Left ventricle myocardium superior (tissue), 1 donor: ENCODE data around the gene SND1. TPM values are rescaled to one million over a fixed set of nuclear protein-coding genes. Genes with fewer than 3 reads are reported as not detected.

Experiments used
- ATAC-seq: fragments of 200-7000 bp; cut with Tn5 transposase; one replicate; pipeline ENCODE4 v1.9.1; 2020; ENCODE audit warnings: mild to moderate bottlenecking, moderate library complexity
- DNase-seq: peaks from one replicate; pipeline ENCODE4 v3.0.0-alpha.2; 2020
- intact Hi-C: fragments of 100-400 bp; cut with micrococcal nuclease; formaldehyde crosslinking; loops from one replicate; pipeline ENCODE4 v1.11.0; 2022
- total RNA-seq: library from RNA; stranded (reverse); fragmentation: NEBNext Ultra II Directional; extraction: Animal tissue kit (Norgen Biotek cat#: 25700); gene quantifications from one replicate; pipeline ENCODE4 v1.2.1, GENCODE V29; 2021
- donor health status: DM: no; HTN: yes; CAD: no; lungs with severe emphysema.

SND1 gene
- total RNA-seq, 1 donor from 2014 or later = 92.3 TPM

- intact Hi-C loops = no loop called here
- DNase-seq = no peak
- ATAC-seq = no peak
Observed at GRCh38 chr7:127678337-127678736, 26.3 kb downstream of the SND1 start.

- ATAC-seq (no peak), DNase-seq (no peak)
- intact Hi-C loops = no loop called here
Observed at GRCh38 chr7:127678947-127679346, 27.0 kb downstream of the SND1 start.

GRCh38 chr7:127680983-127681382 is 29.0 kb downstream of the SND1 start:
- ATAC-seq (no peak), DNase-seq (no peak)
- intact Hi-C loops = no loop called here

GRCh38 chr7:127682140-127682539 is 30.1 kb downstream of the SND1 start:
- ATAC-seq = no peak
- intact Hi-C loops = no loop called here
- DNase-seq = no peak

- ATAC-seq = no peak
- intact Hi-C loops = no loop called here
- no peak for DNase-seq
Observed at GRCh38 chr7:127683776-127684681, 32.0 kb downstream of the SND1 start.

GRCh38 chr7:127689194-127689772 is 37.3 kb downstream of the SND1 start:
- DNase-seq = no peak
- intact Hi-C loops = no loop called here
- no peak for ATAC-seq

- no peak for ATAC-seq
Observed at GRCh38 chr7:127690337-127690736, 38.3 kb downstream of the SND1 start.

GRCh38 chr7:127690806-127691205 is 38.8 kb downstream of the SND1 start:
- intact Hi-C loops = no loop called here
- ATAC-seq (no peak), DNase-seq (no peak)

More at GRCh38 chr7:127690337-127690736, 38.3 kb downstream of the SND1 start:
- intact Hi-C loops = no loop called here
- DNase-seq = no peak

- ATAC-seq (no peak), DNase-seq (no peak)
- intact Hi-C loops = no loop called here
Observed at GRCh38 chr7:127692200-127692599, 40.2 kb downstream of the SND1 start.

GRCh38 chr7:127699853-127700252 is 47.9 kb downstream of the SND1 start:
- DNase-seq (no peak), ATAC-seq (no peak)
- intact Hi-C loops = no loop called here

- no peak for DNase-seq
- intact Hi-C loops = no loop called here
Observed at GRCh38 chr7:127702052-127702652, 50.2 kb downstream of the SND1 start.

GRCh38 chr7:127702938-127703337 is 50.9 kb downstream of the SND1 start:
- intact Hi-C loops = no loop called here
- ATAC-seq = no peak
- DNase-seq = no peak

More at GRCh38 chr7:127702052-127702652, 50.2 kb downstream of the SND1 start:
- no peak for ATAC-seq

- peak; percentile 58 for ATAC-seq
- intact Hi-C loops = no loop called here
Observed at GRCh38 chr7:127704211-127704610, 52.2 kb downstream of the SND1 start.

GRCh38 chr7:127705461-127705959 is 53.5 kb downstream of the SND1 start:
- DNase-seq (no peak), ATAC-seq (no peak)
- intact Hi-C loops = no loop called here

More at GRCh38 chr7:127704211-127704610, 52.2 kb downstream of the SND1 start:
- DNase-seq = no peak

- DNase-seq = no peak
- ATAC-seq = no peak
- intact Hi-C loops = no loop called here
Observed at GRCh38 chr7:127706766-127707165, 54.8 kb downstream of the SND1 start.

GRCh38 chr7:127708201-127708600 is 56.2 kb downstream of the SND1 start:
- DNase-seq (no peak), ATAC-seq (no peak)
- intact Hi-C loops = no loop called here

GRCh38 chr7:127708788-127709187 is 56.8 kb downstream of the SND1 start:
- intact Hi-C loops = no loop called here
- peak; percentile 88 for ATAC-seq
- peak; percentile 35 for DNase-seq

GRCh38 chr7:127710635-127711034 is 58.6 kb downstream of the SND1 start:
- intact Hi-C loops = loop anchor here (5.0 kb wide), 1 partner anchor 497 kb away; no protein-coding TSS in a partner anchor
- DNase-seq = no peak
- no peak for ATAC-seq

- no peak for ATAC-seq
Observed at GRCh38 chr7:127711872-127712271, 59.9 kb downstream of the SND1 start.

GRCh38 chr7:127713006-127713405 is 61.0 kb downstream of the SND1 start:
- no peak for ATAC-seq
- intact Hi-C loops = loop anchor here (5.0 kb wide), 1 partner anchor 494 kb away; no protein-coding TSS in a partner anchor
- DNase-seq = no peak

More at GRCh38 chr7:127711872-127712271, 59.9 kb downstream of the SND1 start:
- DNase-seq = no peak
- intact Hi-C loops = loop anchor here (5.0 kb wide), 1 partner anchor 495 kb away; no protein-coding TSS in a partner anchor
